GM23248 (cell line): ENCODE measurements around the gene KATNIP. TPM values are rescaled to one million over a fixed set of nuclear protein-coding genes. Genes with fewer than 3 reads are reported as not detected.

ENCODE experiments used
- DNase-seq: peaks from one replicate; pipeline ENCODE4 v3.0.0-alpha.2; 2015
- H2AFZ ChIP-seq: fragments of 200-600 bp; sonication (generic); 2 replicates; pipeline ENCODE4 v1.6.1; 2016; ENCODE audit warnings: antibody characterized with exemption
- H3F3A ChIP-seq: fragments of 200-600 bp; sonication (generic); 2 replicates; pipeline ENCODE4 v1.6.1; 2016; ENCODE audit warnings: mild to moderate bottlenecking, antibody characterized with exemption, mixed run types; ENCODE audit not compliant: insufficient read depth
- H3K27ac ChIP-seq: fragments of 200-600 bp; sonication (generic); 2 replicates; pipeline ENCODE4 v1.5.1; 2016; ENCODE audit warnings: mild to moderate bottlenecking
- H3K27me3 ChIP-seq: fragments of 200-600 bp; sonication (generic); replicated peaks from 2 replicates; pipeline ENCODE4 v1.6.1; 2016; ENCODE audit warnings: mild to moderate bottlenecking; ENCODE audit not compliant: insufficient read depth
- H3K36me3 ChIP-seq: fragments of 200-600 bp; sonication (generic); 2 replicates; pipeline ENCODE4 v1.6.1; 2016; ENCODE audit warnings: low read depth, mild to moderate bottlenecking
- H3K4me1 ChIP-seq: fragments of 200-600 bp; sonication (generic); 2 replicates; pipeline ENCODE4 v1.6.1; 2016; ENCODE audit warnings: mild to moderate bottlenecking; ENCODE audit not compliant: insufficient read depth
- H3K4me2 ChIP-seq: fragments of 200-600 bp; sonication (generic); one replicate; pipeline ENCODE4 v1.6.1; 2016; ENCODE audit warnings: mild to moderate bottlenecking; ENCODE audit not compliant: unreplicated experiment
- H3K4me3 ChIP-seq: fragments of 200-600 bp; sonication (generic); 2 replicates; pipeline ENCODE4 v1.5.1; 2016; ENCODE audit warnings: mild to moderate bottlenecking
- H3K79me2 ChIP-seq: fragments of 200-600 bp; sonication (generic); 2 replicates; pipeline ENCODE4 v1.6.1; 2016; ENCODE audit warnings: mild to moderate bottlenecking; ENCODE audit not compliant: insufficient read depth
- H3K9ac ChIP-seq: fragments of 200-600 bp; sonication (generic); 2 replicates; pipeline ENCODE4 v1.6.1; 2016; ENCODE audit warnings: mild to moderate bottlenecking
- H3K9me2 ChIP-seq: fragments of 200-600 bp; sonication (generic); 2 replicates; pipeline ENCODE4 v1.6.1; 2016; ENCODE audit warnings: mixed run types, mild to moderate bottlenecking, moderate library complexity; ENCODE audit not compliant: insufficient read depth
- H3K9me3 ChIP-seq: fragments of 200-600 bp; sonication (generic); one replicate; pipeline ENCODE4 v1.6.1; 2017; ENCODE audit warnings: low read depth
- H4K20me1 ChIP-seq: fragments of 200-600 bp; sonication (generic); 2 replicates; pipeline ENCODE4 v1.6.0; 2016; ENCODE audit not compliant: insufficient read depth
- EZH2 ChIP-seq: fragments of 200-600 bp; sonication (generic); IDR thresholded peaks from 2 replicates; pipeline ENCODE4 v1.6.1; 2018; ENCODE audit warnings: antibody characterized with exemption, mild to moderate bottlenecking; ENCODE audit not compliant: insufficient read depth, poor library complexity, severe bottlenecking
- EZH2phosphoT487 ChIP-seq: fragments of 200-600 bp; sonication (generic); IDR thresholded peaks from 2 replicates; pipeline ENCODE4 v1.6.1; 2018; ENCODE audit warnings: antibody characterized with exemption, moderate library complexity, mild to moderate bottlenecking, low read depth; ENCODE audit not compliant: insufficient read depth
- WGBS, 2 experiments: methylation state at CpG; one replicate each; pipeline ENCODE4 v1.1.6; 2015 to 2017; ENCODE audit warnings: low lambda C conversion rate in 2 of 2, low coverage in 1 of 2; ENCODE audit errors: missing lambda C conversion rate in 2 of 2; 5-methylcytosine and 5-hydroxymethylcytosine counted together
- in situ Hi-C: fragments of 300-500 bp; cut with MboI; formaldehyde crosslinking; loops from 2 replicates; pipeline ENCODE4 v1.15.0; 2020
- polyA plus RNA-seq: library from polyadenylated mRNA; unstranded; fragments of >200 nt; fragmentation: Nextera tagmentation; extraction: Ambion mirVana; gene quantifications from 2 replicates; pipeline ENCODE4 v1.2.1, GENCODE V29; 2016
- total RNA-seq: library from RNA; depleted of rRNA; stranded (reverse); fragments of >200 nt; shearing (Covaris generic); gene quantifications from 2 replicates; pipeline ENCODE4 v1.2.3, GENCODE V29; 2014; rRNA removed

The KATNIP gene
- 6.2 and 8.5 TPM in 2 replicates for total RNA-seq
- polyA plus RNA-seq = 4.8 and 6.9 TPM in 2 replicates

DNA sequence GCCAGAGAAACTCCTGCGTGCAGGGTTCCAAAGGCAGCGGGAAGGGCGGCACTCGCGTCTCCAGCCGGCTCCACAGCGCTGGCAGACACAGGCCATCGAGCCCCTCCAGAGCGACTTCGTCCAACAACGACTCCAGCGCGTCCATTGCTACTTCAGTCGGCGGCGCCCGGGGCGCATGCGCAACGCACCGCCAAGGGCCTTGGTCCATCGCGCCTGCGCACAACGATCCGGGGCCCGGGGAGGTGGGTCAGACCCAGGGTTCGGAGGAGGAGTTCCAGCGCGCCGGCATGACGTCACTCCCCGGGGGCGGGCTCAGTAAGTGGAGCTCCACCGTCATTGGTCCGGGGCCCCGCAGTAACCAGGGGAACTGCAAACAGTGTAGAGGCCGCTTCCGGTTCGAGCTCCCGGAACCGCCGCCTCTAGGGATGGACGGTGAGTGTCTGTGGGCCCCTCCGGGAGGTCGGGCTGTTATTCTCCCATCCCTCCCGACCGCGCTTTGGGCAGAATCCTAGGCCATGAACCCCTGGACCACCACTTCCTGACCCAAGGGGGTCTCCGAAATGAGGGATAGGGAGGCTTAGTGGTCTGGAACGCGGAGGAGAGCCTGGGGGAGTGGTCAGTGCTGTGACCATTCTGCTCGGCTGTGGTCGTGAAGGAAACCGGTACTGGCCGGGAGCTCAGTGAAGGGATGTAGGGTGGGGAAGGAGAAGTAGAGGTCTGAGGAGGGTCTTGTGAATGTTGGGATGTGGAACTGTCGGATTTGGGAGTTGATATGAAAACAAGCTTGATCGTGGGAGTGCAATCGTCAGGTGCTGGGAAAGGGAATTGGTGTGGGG, at the start of gene KATNIP, which contains the start of gene GTF3C1:
KATNIP (plus strand) TSS at position 399 of the 836 bp plus-strand sequence; CDS start at position 426, 27 bp downstream.
GTF3C1 (minus strand) TSS at position 168 of the 836 bp plus-strand sequence; CDS start at position 145, 23 bp downstream.
- Histone ChIP-seq H2AFZ (peak within 1 kb of the TSS; percentile 93), H3K36me3 (no peaks in the 10 kb centered on the region), H3K4me1 (peaks cover 32% of the 10 kb centered on the region), H3K4me2 (peak within 1 kb of the TSS; percentile 99), H3K27me3 (no peaks in the 10 kb centered on the region), H4K20me1 (no peaks in the 10 kb centered on the region), H3F3A (peaks cover 13% of the 10 kb centered on the region), H3K79me2 (peaks cover 89% of the 10 kb centered on the region), H3K4me3 (peak within 1 kb of the TSS; percentile 99), H3K9me2 (no peaks in the 10 kb centered on the region), H3K9ac (peak within 1 kb of the TSS; percentile 98), H3K9me3 (no peaks in the 10 kb centered on the region), H3K27ac (peak within 1 kb of the TSS; percentile 86)
- DNase-seq = peak; percentile 99
- no peak for TF ChIP-seq EZH2phosphoT487
- no peak for TF ChIP-seq EZH2
- in situ Hi-C loops = no loop called here
- WGBS, 2 experiments = 0 to 1% methylated on average over 56 to 59 of the region's 59 CpGs

GRCh38 chr16:27500801-27501200, 49.1 kb upstream of the KATNIP start:
- H3K36me3 ChIP-seq = peaks cover 33% of the 10 kb centered on the region; the same call in 1 of the 2 replicates
- H4K20me1 ChIP-seq = no peaks in the 10 kb centered on the region

DNA sequence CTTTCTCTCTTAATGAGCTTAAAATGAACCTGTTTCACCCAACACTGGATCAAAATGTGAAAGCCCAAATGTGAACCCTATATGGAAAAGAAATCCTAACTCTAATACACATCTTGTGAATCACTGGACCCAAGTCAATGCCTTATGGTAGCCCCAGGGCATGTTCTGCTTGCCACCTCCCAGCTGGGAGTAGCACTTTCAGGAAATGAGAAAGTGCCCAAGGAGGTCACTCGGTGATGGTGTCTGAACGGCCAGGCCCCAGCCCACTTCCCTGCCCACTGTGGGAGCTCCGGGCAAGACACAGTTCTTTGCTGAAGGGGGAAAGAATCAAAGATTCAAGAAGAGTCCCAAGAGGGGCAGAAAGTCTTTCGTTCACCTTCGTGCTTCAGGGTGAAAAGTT, 46.3 kb upstream of the KATNIP start:
- H3K9me3 ChIP-seq = no peaks in the 10 kb centered on the region
- peaks cover 40% of the 10 kb centered on the region; the same call in 1 of the 2 replicates for H3K36me3 ChIP-seq
- H3K27me3 ChIP-seq = no peaks in the 10 kb centered on the region
- in situ Hi-C loops = no loop called here
- no peaks in the 10 kb centered on the region for H3K79me2 ChIP-seq
- no peak overlapping the region for H2AFZ ChIP-seq
- H3K9ac ChIP-seq = no peak overlapping the region
- H3K9me2 ChIP-seq = no peaks in the 10 kb centered on the region
- H3K4me3 ChIP-seq = no peak overlapping the region
- no peak overlapping the region for H3K27ac ChIP-seq
- 91 to 96% methylated on average over 5 of the region's 5 CpGs for WGBS, 2 experiments
- TF ChIP-seq EZH2phosphoT487 = no peak
- TF ChIP-seq EZH2 = no peak
- no peaks in the 10 kb centered on the region for H4K20me1 ChIP-seq
- DNase-seq = peak; percentile 30
- no peaks in the 10 kb centered on the region for H3F3A ChIP-seq
- H3K4me1 ChIP-seq = no peaks in the 10 kb centered on the region
- H3K4me2 ChIP-seq = no peak overlapping the region

More at GRCh38 chr16:27500801-27501200, 49.1 kb upstream of the KATNIP start:
- H2AFZ ChIP-seq = no peak overlapping the region
- WGBS, 2 experiments = 47 to 64% methylated on average over 3 of the region's 3 CpGs
- no peak overlapping the region for H3K4me3 ChIP-seq
- H3K9ac ChIP-seq = no peak overlapping the region
- H3K4me1 ChIP-seq = peaks cover 3% of the 10 kb centered on the region
- H3K9me2 ChIP-seq = no peaks in the 10 kb centered on the region
- no peak overlapping the region for H3K27ac ChIP-seq
- in situ Hi-C loops = no loop called here
- no peaks in the 10 kb centered on the region for H3F3A ChIP-seq
- H3K79me2 ChIP-seq = no peaks in the 10 kb centered on the region
- DNase-seq = no peak
- TF ChIP-seq EZH2 (no peak), EZH2phosphoT487 (no peak)
- H3K27me3 ChIP-seq = no peaks in the 10 kb centered on the region
- no peaks in the 10 kb centered on the region for H3K9me3 ChIP-seq
- H3K4me2 ChIP-seq = no peak overlapping the region

DNA sequence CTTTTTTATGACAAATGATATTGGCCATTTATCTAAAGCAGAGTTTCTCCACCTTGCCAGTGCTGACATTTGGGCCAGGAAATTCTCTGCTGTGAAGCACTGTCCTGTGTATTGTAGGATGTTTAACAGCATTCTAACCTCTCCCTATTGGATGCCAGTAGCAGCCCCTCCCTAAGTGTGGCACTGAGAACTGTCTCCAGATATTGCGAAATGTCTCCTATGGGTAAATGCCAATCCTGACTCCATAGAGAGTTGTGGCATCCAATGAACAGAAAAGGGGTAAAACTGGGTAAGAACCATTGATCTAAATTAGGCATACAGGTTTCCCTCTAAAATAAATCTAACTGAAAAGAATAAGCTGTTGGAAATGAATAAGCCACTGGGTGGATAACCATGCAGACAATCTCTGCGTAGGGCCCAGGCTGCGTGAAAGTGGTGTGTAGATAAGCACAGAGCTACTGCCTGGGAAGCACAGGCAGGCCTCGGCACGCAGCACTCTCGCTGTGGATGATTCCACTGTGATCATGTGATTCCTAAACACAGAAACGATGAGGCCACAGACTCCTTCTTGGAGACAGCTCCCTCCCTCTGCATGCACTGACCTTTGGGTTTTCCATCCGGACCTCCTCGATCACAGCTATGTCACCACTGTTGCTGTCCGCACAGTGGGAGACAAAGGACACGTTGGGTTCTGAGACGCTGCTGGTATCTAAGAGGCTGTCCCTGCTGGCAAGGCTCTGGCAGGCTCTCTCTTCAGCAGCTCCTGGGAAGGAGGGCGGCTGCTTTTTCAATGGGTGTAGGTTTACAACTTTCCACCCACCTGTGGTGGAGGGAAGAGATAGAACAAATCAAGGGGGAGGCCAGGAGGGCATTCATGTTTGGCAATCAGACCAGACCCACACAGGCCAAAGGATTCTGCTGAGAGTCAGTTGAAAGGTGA, 44.4 kb upstream of the KATNIP start:
- Histone ChIP-seq H3K9me3 (no peaks in the 10 kb centered on the region), H3K9me2 (no peaks in the 10 kb centered on the region), H3K27ac (no peak overlapping the region), H3K27me3 (no peaks in the 10 kb centered on the region), H3K36me3 (peaks cover 41% of the 10 kb centered on the region; the same call in 1 of the 2 replicates), H3K9ac (no peak overlapping the region), H4K20me1 (no peaks in the 10 kb centered on the region), H3K4me1 (no peaks in the 10 kb centered on the region), H3K4me3 (no peak overlapping the region), H2AFZ (no peak overlapping the region), H3F3A (no peaks in the 10 kb centered on the region), H3K79me2 (no peaks in the 10 kb centered on the region), H3K4me2 (no peak overlapping the region)
- WGBS, 2 experiments = 84 to 86% methylated on average over 13 of the region's 13 CpGs
- in situ Hi-C loops = no loop called here
- TF ChIP-seq EZH2 = no peak
- no peak for TF ChIP-seq EZH2phosphoT487
- peak; percentile 37 for DNase-seq
